SK-N-SH treated with all-trans-retinoic acid at 6 μM for 48 hours (cell line): ENCODE data around the gene TXNDC16.

ENCODE experiments used
- ATAC-seq: fragments of 200-7000 bp; cut with Tn5 transposase; 3 replicates; pipeline ENCODE4 v1.9.1; 2020; ENCODE audit warnings: mild to moderate bottlenecking, moderate library complexity
- ARNTL ChIP-seq: fragments of 450-650 bp; formaldehyde crosslinking; IDR thresholded peaks from 2 replicates; pipeline ENCODE4 v1.5.0; 2020; ENCODE audit warnings: low read depth, mild to moderate bottlenecking, moderate library complexity, borderline replicate concordance
- BACH2 ChIP-seq: fragments of 250-450 bp; sonication (Bioruptor Pico); IDR thresholded peaks from 2 replicates; pipeline ENCODE4 v1.9.0; 2021; ENCODE audit warnings: mild to moderate bottlenecking, borderline replicate concordance
- ESRRG ChIP-seq: fragments of 250-450 bp; sonication (Bioruptor Pico); IDR thresholded peaks from 2 replicates; pipeline ENCODE4 v1.6.1; 2021; ENCODE audit warnings: mild to moderate bottlenecking
- GLIS3 ChIP-seq: fragments of 250-450 bp; sonication (Bioruptor Pico); IDR thresholded peaks from 2 replicates; pipeline ENCODE4 v1.5.0; 2020; ENCODE audit warnings: mild to moderate bottlenecking, moderate library complexity
- SNAI2 ChIP-seq: fragments of 250-450 bp; sonication (Bioruptor Pico); IDR thresholded peaks from 2 replicates; pipeline ENCODE4 v1.5.0; 2020; ENCODE audit warnings: mild to moderate bottlenecking, moderate library complexity
- TCF4 ChIP-seq: fragments of 250-450 bp; sonication (Bioruptor Pico); IDR thresholded peaks from 2 replicates; pipeline ENCODE4 v1.8.0; 2021; ENCODE audit warnings: mild to moderate bottlenecking, moderate library complexity, borderline replicate concordance
- TOX ChIP-seq: fragments of 250-450 bp; sonication (Bioruptor Pico); IDR thresholded peaks from 2 replicates; pipeline ENCODE4 v1.8.0; 2021; ENCODE audit warnings: mild to moderate bottlenecking, moderate library complexity, borderline replicate concordance
- ZC3H10 ChIP-seq: fragments of 250-450 bp; sonication (Bioruptor Pico); IDR thresholded peaks from 2 replicates; pipeline ENCODE4 v1.5.1; 2021; ENCODE audit warnings: mild to moderate bottlenecking, moderate library complexity
- ZFP3 ChIP-seq: fragments of 250-450 bp; sonication (Bioruptor Pico); IDR thresholded peaks from 2 replicates; pipeline ENCODE4 v1.5.0; 2020; ENCODE audit warnings: mild to moderate bottlenecking, moderate library complexity
- ZFP30 ChIP-seq: fragments of 450-650 bp; formaldehyde crosslinking; IDR thresholded peaks from 2 replicates; pipeline ENCODE4 v1.5.0; 2022; ENCODE audit warnings: mild to moderate bottlenecking, moderate library complexity
- ZNF565 ChIP-seq: fragments of 450-650 bp; formaldehyde crosslinking; conservative IDR thresholded peaks from 2 replicates; pipeline ENCODE4 v1.5.0; 2020; ENCODE audit warnings: low read depth, mild to moderate bottlenecking, moderate library complexity
- ZNF70 ChIP-seq: fragments of 450-650 bp; formaldehyde crosslinking; IDR thresholded peaks from 2 replicates; pipeline ENCODE4 v1.5.0; 2020; ENCODE audit warnings: mild to moderate bottlenecking, moderate library complexity
- ZNF8 ChIP-seq: fragments of 450-650 bp; formaldehyde crosslinking; IDR thresholded peaks from 2 replicates; pipeline ENCODE4 v1.5.0; 2020; ENCODE audit warnings: mild to moderate bottlenecking, moderate library complexity
- TF ChIP-seq, protein P1 (sequence below): fragments of 250-450 bp; sonication (Bioruptor Pico); IDR thresholded peaks from 2 replicates; pipeline ENCODE4 v1.5.1; 2021; ENCODE audit warnings: mild to moderate bottlenecking, moderate library complexity
- TF ChIP-seq, protein P2 (sequence below): fragments of 250-450 bp; sonication (Bioruptor Pico); IDR thresholded peaks from 2 replicates; pipeline ENCODE4 v1.8.0; 2021; ENCODE audit warnings: low read depth, mild to moderate bottlenecking, moderate library complexity, borderline replicate concordance
- TF ChIP-seq, protein P3 (sequence below): fragments of 250-450 bp; sonication (Bioruptor Pico); IDR thresholded peaks from 2 replicates; pipeline ENCODE4 v1.5.1; 2020; ENCODE audit warnings: low read depth, mild to moderate bottlenecking, moderate library complexity
- TF ChIP-seq, protein P4 (sequence below): fragments of 250-450 bp; sonication (Bioruptor Pico); IDR thresholded peaks from 2 replicates; pipeline ENCODE4 v1.8.0; 2020; ENCODE audit warnings: mild to moderate bottlenecking, moderate library complexity, borderline replicate concordance
- TF ChIP-seq, protein P5 (sequence below): fragments of 250-450 bp; sonication (Bioruptor Pico); IDR thresholded peaks from 2 replicates; pipeline ENCODE4 v1.5.0; 2020; ENCODE audit warnings: mild to moderate bottlenecking, moderate library complexity

TXNDC16 gene

DNA sequence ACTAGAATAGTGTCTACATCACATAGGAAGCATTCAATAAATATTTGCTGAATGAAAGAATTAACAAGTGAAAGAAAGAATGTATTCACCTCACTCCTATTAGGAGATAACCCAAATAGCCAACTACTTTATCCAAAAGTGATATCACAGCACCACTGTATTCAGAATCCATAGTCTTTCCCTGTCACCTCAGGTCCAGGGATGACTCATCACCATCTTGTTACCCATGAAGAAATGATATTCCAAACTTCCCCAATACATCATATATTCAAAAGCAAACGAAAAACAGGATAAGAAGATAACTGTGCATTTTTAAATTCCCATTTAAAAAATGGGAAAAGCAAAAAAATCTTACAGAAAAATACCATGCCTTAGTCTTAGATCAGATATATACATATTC is 39.1 kb downstream of the TXNDC16 start:
- ATAC-seq = no peak
- TF ChIP-seq TOX (CRISPR knock-in tag) = no peak
- TF ChIP-seq, protein P1, sequence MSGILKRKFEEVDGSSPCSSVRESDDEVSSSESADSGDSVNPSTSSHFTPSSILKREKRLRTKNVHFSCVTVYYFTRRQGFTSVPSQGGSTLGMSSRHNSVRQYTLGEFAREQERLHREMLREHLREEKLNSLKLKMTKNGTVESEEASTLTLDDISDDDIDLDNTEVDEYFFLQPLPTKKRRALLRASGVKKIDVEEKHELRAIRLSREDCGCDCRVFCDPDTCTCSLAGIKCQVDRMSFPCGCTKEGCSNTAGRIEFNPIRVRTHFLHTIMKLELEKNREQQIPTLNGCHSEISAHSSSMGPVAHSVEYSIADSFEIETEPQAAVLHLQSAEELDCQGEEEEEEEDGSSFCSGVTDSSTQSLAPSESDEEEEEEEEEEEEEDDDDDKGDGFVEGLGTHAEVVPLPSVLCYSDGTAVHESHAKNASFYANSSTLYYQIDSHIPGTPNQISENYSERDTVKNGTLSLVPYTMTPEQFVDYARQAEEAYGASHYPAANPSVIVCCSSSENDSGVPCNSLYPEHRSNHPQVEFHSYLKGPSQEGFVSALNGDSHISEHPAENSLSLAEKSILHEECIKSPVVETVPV (CRISPR knock-in tag) = no peak
- TF ChIP-seq, all 23 proteins: peak for 0

DNA sequence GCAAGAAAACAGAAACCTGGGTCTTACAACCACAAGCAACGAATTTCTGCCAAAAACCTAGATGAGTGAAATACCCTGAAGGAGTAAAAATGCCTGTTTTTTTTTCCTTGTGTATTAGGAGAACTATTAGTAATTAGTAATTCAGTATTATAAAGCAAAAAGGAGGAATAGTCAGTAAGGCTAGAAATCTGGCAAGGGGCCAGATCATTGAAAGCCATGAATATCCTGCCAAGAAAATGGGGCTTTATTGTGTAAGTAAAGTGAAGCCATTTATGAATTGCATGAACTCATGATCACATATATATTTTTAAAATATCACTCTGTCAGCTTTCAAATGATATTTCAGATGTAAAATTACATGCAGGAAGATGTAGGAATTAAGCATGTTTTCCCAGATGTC is 57.9 kb downstream of the TXNDC16 start:
- no peak for ATAC-seq
- TF ChIP-seq, protein P2, sequence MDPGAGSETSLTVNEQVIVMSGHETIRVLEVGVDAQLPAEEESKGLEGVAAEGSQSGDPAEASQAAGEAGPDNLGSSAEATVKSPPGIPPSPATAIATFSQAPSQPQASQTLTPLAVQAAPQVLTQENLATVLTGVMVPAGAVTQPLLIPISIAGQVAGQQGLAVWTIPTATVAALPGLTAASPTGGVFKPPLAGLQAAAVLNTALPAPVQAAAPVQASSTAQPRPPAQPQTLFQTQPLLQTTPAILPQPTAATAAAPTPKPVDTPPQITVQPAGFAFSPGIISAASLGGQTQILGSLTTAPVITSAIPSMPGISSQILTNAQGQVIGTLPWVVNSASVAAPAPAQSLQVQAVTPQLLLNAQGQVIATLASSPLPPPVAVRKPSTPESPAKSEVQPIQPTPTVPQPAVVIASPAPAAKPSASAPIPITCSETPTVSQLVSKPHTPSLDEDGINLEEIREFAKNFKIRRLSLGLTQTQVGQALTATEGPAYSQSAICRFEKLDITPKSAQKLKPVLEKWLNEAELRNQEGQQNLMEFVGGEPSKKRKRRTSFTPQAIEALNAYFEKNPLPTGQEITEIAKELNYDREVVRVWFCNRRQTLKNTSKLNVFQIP = no peak
- TF ChIP-seq BACH2 = no peak
- TF ChIP-seq SNAI2 (CRISPR knock-in tag) = no peak

DNA sequence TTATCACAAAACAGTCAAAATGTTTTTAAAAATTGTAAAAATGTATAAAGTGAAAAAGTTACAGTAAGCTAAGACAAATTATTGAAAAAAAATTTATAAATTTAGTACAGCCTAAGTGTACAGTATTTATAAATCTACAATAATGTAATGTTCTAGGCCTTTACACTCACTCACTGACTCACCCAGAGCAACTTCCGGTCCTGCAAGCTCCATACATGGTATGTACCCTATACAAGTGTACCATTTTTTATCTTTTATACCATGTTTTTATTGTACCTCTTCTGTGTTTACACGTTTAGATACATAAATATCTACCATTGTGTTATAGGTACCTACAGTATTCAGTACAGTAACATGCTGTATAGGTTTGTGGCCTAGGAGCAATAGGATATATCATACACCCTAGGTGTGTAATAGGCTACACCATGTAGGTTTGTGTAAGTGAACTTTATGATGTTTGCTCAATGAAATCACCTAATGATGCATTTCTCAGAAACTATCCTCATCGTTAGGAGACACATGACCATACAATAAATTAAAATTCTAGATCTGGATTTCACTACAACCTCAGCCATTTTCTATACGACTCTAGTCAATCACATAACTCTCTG is 66.8 kb downstream of the TXNDC16 start:
- TF ChIP-seq ARNTL (CRISPR knock-in tag) (no peak), ESRRG (CRISPR knock-in tag) (no peak), BACH2 (no peak), ZNF70 (CRISPR knock-in tag) (no peak), ZNF565 (CRISPR knock-in tag) (no peak)
- ATAC-seq = no peak

DNA sequence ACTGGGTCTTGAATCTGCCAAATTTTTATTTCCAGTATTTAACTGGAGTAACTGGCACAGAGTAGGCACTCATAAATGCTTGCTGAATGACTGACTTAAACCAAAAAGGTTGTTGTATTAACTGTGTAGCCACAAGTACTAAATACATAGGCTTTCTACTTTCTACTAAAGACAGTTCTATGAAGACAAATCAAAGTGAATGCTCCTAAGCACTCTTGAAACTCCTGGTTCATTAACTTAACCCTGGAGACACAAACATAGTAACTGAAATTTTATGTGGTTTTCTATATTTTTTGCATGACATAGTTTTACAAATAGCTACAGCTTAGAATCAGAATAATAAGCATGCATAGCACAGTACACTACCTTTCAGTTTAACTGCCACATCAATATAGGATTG is 70.4 kb downstream of the TXNDC16 start:
- ATAC-seq = no peak
- TF ChIP-seq SNAI2 (CRISPR knock-in tag) = no peak
- no peak for TF ChIP-seq ZNF8 (CRISPR knock-in tag)
- no peak for TF ChIP-seq BACH2
- TF ChIP-seq ZNF565 (CRISPR knock-in tag) = no peak
- no peak for TF ChIP-seq ZC3H10 (CRISPR knock-in tag)
- TF ChIP-seq, protein P3, sequence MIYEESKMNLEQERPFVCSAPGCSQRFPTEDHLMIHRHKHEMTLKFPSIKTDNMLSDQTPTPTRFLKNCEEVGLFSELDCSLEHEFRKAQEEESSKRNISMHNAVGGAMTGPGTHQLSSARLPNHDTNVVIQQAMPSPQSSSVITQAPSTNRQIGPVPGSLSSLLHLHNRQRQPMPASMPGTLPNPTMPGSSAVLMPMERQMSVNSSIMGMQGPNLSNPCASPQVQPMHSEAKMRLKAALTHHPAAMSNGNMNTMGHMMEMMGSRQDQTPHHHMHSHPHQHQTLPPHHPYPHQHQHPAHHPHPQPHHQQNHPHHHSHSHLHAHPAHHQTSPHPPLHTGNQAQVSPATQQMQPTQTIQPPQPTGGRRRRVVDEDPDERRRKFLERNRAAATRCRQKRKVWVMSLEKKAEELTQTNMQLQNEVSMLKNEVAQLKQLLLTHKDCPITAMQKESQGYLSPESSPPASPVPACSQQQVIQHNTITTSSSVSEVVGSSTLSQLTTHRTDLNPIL (CRISPR knock-in tag) = no peak
- TF ChIP-seq, protein P4, sequence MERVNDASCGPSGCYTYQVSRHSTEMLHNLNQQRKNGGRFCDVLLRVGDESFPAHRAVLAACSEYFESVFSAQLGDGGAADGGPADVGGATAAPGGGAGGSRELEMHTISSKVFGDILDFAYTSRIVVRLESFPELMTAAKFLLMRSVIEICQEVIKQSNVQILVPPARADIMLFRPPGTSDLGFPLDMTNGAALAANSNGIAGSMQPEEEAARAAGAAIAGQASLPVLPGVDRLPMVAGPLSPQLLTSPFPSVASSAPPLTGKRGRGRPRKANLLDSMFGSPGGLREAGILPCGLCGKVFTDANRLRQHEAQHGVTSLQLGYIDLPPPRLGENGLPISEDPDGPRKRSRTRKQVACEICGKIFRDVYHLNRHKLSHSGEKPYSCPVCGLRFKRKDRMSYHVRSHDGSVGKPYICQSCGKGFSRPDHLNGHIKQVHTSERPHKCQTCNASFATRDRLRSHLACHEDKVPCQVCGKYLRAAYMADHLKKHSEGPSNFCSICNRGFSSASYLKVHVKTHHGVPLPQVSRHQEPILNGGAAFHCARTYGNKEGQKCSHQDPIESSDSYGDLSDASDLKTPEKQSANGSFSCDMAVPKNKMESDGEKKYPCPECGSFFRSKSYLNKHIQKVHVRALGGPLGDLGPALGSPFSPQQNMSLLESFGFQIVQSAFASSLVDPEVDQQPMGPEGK (CRISPR knock-in tag) = no peak
- TF ChIP-seq TOX (CRISPR knock-in tag) = no peak
- TF ChIP-seq GLIS3 (CRISPR knock-in tag) = no peak
- no peak for TF ChIP-seq ZFP30 (CRISPR knock-in tag)
- TF ChIP-seq, protein P1 (CRISPR knock-in tag) = no peak
- TF ChIP-seq, protein P2 = no peak
- TF ChIP-seq, protein P5, sequence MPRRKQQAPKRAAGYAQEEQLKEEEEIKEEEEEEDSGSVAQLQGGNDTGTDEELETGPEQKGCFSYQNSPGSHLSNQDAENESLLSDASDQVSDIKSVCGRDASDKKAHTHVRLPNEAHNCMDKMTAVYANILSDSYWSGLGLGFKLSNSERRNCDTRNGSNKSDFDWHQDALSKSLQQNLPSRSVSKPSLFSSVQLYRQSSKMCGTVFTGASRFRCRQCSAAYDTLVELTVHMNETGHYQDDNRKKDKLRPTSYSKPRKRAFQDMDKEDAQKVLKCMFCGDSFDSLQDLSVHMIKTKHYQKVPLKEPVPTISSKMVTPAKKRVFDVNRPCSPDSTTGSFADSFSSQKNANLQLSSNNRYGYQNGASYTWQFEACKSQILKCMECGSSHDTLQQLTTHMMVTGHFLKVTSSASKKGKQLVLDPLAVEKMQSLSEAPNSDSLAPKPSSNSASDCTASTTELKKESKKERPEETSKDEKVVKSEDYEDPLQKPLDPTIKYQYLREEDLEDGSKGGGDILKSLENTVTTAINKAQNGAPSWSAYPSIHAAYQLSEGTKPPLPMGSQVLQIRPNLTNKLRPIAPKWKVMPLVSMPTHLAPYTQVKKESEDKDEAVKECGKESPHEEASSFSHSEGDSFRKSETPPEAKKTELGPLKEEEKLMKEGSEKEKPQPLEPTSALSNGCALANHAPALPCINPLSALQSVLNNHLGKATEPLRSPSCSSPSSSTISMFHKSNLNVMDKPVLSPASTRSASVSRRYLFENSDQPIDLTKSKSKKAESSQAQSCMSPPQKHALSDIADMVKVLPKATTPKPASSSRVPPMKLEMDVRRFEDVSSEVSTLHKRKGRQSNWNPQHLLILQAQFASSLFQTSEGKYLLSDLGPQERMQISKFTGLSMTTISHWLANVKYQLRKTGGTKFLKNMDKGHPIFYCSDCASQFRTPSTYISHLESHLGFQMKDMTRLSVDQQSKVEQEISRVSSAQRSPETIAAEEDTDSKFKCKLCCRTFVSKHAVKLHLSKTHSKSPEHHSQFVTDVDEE (CRISPR knock-in tag) = no peak
- TF ChIP-seq ZFP3 (CRISPR knock-in tag) = no peak
- TF ChIP-seq TCF4 (CRISPR knock-in tag) = no peak
- TF ChIP-seq, all 23 proteins: peak for 0
